ES-I3 (cell line): ENCODE data around the gene TUB.

ENCODE experiments used
- H3K36me3 ChIP-seq: 2 replicates; pipeline ENCODE4 v1.6.1; 2013; ENCODE audit warnings: mild to moderate bottlenecking, low read length, control low read depth, moderate library complexity; ENCODE audit not compliant: insufficient read depth
- H3K4me1 ChIP-seq: 2 replicates; pipeline ENCODE4 v1.6.1; 2013; ENCODE audit warnings: mild to moderate bottlenecking, control low read depth, low read length; ENCODE audit not compliant: insufficient read depth
- H3K9ac ChIP-seq: 2 replicates; pipeline ENCODE4 v1.6.1; 2013; ENCODE audit warnings: low read depth, mild to moderate bottlenecking, low read length, moderate library complexity
- H3K9me3 ChIP-seq: 2 replicates; pipeline ENCODE4 v1.6.1; 2013; ENCODE audit warnings: mild to moderate bottlenecking, low read length, moderate library complexity; ENCODE audit not compliant: control insufficient read depth, insufficient read depth

Gene TUB

GRCh38 chr11:8086571-8086970, 5.6 kb downstream of the TUB start:
- Histone ChIP-seq H3K36me3 (no peaks in the 10 kb centered on the region), H3K9ac (no peak overlapping the region), H3K9me3 (no peaks in the 10 kb centered on the region), H3K4me1 (peaks cover 35% of the 10 kb centered on the region)

DNA sequence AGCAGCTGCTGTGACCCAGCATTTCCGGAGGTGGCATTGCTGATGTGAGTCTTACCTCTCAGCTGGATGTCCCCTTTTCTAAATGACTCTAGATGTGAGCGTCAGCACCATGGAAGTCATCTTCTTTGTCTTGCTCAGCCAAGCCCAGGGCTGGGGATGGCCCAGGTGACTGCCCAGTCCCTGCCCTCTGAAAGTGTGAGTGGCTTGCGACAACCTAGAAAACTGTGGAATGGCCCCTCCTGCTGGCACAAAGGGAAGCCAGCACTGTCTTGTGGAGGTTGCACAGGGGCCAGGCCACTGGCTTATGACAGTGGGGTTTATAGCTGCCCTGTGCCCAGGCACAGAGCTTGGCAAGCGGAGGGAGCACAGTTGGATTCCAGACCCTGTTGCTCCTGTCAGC, 6.2 kb downstream of the TUB start:
- peaks cover 31% of the 10 kb centered on the region for H3K4me1 ChIP-seq
- H3K9ac ChIP-seq, result no peak overlapping the region
- H3K9me3 ChIP-seq, result no peaks in the 10 kb centered on the region
- no peaks in the 10 kb centered on the region for H3K36me3 ChIP-seq

DNA sequence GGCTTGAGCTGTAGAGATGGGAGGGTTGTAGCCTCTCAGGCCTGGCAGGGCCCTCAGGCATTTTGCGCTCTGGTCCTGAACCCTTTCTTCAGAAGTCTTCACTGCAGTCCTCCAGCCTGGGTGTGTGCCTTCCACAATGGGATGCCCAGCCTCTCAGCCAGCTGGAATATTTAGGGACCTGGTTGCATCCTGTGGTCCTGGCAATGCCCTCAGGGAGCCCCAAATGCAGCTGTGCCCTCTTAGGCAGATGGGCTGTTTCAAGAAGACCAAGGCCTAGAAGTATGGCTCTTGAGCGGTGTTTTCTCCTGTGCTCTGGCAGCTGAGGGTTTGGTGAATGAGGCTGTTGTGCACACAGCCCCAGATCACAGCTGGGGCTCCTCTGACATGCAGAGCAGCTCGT, 6.7 kb downstream of the TUB start:
- Histone ChIP-seq H3K4me1 (peaks cover 31% of the 10 kb centered on the region), H3K9me3 (no peaks in the 10 kb centered on the region), H3K36me3 (no peaks in the 10 kb centered on the region), H3K9ac (no peak overlapping the region)

DNA sequence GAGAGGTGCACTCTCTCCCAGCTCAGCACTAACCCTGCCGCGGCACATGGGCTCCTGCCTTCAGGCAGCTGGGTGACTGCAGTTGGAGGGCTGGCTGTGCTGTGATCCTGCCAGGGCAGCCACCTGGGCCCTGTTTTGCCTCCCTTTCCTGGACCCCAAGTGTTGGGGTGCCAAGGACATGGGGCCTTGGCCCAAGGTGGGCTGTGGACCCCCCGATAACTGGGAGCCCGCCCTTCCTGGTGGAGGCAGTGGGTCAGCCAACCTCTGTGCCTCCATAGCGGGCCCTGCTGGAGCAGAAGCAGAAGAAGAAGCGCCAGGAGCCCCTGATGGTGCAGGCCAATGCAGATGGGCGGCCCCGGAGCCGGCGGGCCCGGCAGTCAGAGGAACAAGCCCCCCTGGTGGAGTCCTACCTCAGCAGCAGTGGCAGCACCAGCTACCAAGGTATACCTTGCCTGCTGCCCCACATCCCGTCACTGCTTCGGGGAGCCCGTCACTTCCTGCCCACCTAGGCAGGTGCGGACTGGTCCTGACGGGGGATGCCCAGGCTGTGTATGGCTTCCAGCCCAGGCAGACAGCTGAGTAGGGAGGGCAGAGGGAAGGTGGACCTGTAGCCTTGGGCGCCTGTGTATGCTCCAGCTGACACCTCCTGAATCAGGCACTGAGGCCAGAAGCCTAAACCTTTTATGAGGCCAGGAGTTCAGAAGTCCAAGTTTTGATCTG, 8.9 kb downstream of the TUB start:
- Histone ChIP-seq H3K36me3 (no peaks in the 10 kb centered on the region), H3K4me1 (peaks cover 14% of the 10 kb centered on the region), H3K9ac (no peak overlapping the region), H3K9me3 (no peaks in the 10 kb centered on the region)

DNA sequence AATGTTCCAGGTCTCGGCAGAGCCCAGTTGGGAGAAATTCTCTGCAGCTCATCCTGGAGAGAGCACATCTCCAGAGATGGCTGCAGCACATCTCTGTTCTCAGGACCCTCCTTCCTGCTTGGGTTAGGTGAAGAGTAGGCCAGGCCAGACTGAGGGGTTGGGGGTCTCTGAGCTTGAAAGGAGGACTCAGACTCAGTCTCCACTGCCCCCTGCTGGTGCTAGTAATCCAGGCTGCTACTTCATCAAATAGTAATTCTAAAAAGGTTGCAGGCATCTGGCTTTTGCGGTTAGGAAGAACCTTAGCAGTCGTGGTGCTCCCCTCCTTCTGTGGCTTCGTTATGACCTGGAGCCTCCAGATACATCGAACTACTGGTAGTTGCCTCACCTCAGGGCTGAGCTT, 9.7 kb downstream of the TUB start:
- Histone ChIP-seq H3K9me3 (no peaks in the 10 kb centered on the region), H3K9ac (no peak overlapping the region), H3K36me3 (no peaks in the 10 kb centered on the region), H3K4me1 (peaks cover 9% of the 10 kb centered on the region)

DNA sequence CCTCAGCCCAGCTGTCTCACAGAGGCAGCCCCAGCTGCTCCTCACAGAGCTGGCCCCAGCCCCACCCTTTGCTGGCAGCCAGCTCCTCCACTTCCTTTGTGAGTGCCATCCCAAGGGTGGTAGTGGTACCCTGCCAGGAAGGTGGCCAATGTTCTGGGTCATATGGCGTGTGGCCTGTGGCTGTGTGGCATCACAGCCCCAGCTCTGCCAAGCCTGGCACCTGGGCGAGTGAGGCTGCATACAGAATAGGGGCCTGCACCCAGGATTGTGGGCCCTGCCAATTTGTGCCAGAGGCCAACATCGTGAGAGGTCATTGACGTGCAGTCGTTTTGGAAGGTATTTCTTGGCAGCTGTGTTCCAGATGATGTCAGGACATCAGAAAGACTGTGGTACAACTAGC, 10.7 kb downstream of the TUB start:
- Histone ChIP-seq H3K9ac (no peak overlapping the region), H3K4me1 (peaks cover 5% of the 10 kb centered on the region), H3K9me3 (no peaks in the 10 kb centered on the region), H3K36me3 (no peaks in the 10 kb centered on the region)

DNA sequence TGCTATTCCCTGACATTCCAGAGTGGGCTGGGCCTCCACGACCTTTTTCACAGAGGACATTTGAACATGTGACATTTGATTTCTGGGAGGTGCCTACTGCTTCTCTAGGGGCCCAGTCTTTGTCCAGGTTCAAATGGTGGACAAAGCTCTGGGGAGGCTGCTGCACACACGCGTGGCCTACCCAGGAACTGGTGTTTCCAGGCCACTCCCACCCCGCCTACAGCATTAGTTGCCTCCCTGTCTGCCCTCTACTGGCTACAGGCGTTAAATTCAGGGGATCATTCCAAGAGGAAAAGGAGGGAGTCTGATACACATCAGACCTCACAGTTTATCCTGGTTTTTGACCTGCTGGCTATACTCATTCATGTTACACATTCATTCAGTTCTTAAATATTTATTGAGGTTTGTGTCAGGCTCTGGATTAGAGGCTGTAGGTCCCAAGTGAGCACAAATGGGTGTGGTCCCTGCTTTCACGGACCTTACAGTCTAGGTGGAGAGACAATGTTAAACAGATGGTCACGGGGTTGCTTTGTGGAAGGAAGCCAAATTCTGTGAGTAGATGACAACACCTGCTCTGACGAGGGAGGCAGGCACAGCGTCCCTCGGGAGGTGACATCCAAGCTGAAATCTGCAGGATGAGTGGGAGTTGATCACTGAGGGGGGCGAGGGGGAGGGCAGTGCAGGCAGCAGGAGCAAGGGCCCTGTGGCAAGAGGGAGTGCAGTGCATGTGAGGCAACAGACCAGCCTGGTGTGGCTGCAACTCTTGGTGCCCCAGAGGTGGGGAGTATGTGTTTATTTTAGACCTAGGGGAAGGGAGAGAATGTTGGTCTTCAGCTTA, 11.8 kb downstream of the TUB start:
- H3K36me3 ChIP-seq, result no peaks in the 10 kb centered on the region
- no peaks in the 10 kb centered on the region for H3K4me1 ChIP-seq
- H3K9me3 ChIP-seq, result no peaks in the 10 kb centered on the region
- no peak overlapping the region for H3K9ac ChIP-seq

- Histone ChIP-seq H3K9me3 (no peaks in the 10 kb centered on the region), H3K4me1 (no peaks in the 10 kb centered on the region), H3K36me3 (no peaks in the 10 kb centered on the region; the same call in 1 of the 2 replicates), H3K9ac (no peak overlapping the region)
Measured at GRCh38 chr11:8093931-8094575, 13.0 kb downstream of the TUB start.

- no peaks in the 10 kb centered on the region; the same call in 1 of the 2 replicates for H3K36me3 ChIP-seq
- H3K9me3 ChIP-seq, result no peaks in the 10 kb centered on the region
- no peak overlapping the region for H3K9ac ChIP-seq
- H3K4me1 ChIP-seq, result no peaks in the 10 kb centered on the region
Measured at GRCh38 chr11:8094656-8095055, 13.6 kb downstream of the TUB start.

- H3K36me3 ChIP-seq, result no peaks in the 10 kb centered on the region; the same call in none of the 2 replicates
- H3K9me3 ChIP-seq, result no peaks in the 10 kb centered on the region
- no peak overlapping the region for H3K9ac ChIP-seq
- no peaks in the 10 kb centered on the region for H3K4me1 ChIP-seq
Measured at GRCh38 chr11:8095371-8095770, 14.4 kb downstream of the TUB start.

DNA sequence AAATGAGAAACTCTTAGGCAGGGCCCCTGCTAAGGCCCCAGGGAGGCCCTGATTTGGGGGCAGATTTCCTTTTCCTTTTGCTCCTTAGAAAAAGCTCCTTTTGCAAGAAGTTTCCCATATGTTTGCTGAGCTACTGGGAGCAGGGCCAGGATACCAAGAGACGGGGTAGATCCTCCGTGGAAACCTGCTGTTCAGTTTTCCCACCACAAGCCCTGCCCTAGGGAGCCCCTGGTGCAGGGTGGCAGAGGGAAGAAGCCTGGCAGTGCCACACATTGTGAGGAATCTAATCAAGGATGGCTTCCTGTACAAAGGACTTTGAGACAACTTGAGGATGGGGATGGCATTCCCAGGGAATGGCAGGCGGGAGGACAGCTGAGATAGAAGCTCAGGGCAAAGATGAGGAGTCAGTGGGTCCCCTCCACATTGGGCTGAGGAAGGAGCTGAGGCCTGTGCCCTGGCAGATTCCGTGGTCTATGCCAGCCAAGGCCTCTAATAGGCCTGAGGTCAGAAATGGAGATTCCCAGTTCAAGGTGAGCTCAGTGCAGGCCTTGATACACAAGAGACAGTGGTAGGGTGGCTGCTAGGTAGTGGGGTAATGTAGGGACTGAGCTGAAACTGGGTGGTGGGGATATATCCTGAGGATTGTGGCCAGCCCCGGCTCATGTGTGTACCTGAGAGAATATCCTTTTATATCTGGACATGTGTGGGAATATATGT, 15.0 kb downstream of the TUB start:
- H3K4me1 ChIP-seq, result no peaks in the 10 kb centered on the region
- H3K9ac ChIP-seq, result no peak overlapping the region
- H3K36me3 ChIP-seq, result no peaks in the 10 kb centered on the region; the same call in none of the 2 replicates
- H3K9me3 ChIP-seq, result no peaks in the 10 kb centered on the region

GRCh38 chr11:8096575-8096974, 15.6 kb downstream of the TUB start:
- H3K9ac ChIP-seq, result no peak overlapping the region
- no peaks in the 10 kb centered on the region for H3K4me1 ChIP-seq
- H3K9me3 ChIP-seq, result no peaks in the 10 kb centered on the region
- H3K36me3 ChIP-seq, result no peaks in the 10 kb centered on the region; the same call in none of the 2 replicates

DNA sequence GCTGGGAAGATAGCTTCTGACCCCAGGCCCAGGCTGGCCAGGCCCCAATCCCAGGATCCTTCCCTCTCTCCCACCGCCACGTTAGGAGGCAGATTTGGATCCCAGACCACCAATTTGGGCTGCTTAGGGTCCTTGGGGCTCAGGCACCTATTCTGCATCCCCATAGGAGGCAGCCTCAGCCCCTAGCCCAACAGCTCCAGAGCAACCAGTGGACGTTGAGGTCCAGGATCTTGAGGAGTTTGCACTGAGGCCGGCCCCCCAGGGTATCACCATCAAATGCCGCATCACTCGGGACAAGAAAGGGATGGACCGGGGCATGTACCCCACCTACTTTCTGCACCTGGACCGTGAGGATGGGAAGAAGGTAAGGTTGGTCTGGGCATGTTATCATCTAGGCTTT, 16.1 kb downstream of the TUB start:
- no peaks in the 10 kb centered on the region for H3K9me3 ChIP-seq

GRCh38 chr11:8097468-8097867, 16.5 kb downstream of the TUB start:
- H3K4me1 ChIP-seq, result no peaks in the 10 kb centered on the region
- peaks cover 3% of the 10 kb centered on the region for H3K36me3 ChIP-seq
- no peak overlapping the region for H3K9ac ChIP-seq
- H3K9me3 ChIP-seq, result no peaks in the 10 kb centered on the region

More for the DNA sequence above, 16.1 kb downstream of the TUB start:
- H3K36me3 ChIP-seq, result peaks cover 3% of the 10 kb centered on the region
- no peak overlapping the region for H3K9ac ChIP-seq
- H3K4me1 ChIP-seq, result no peaks in the 10 kb centered on the region
